Neural progenitor cell (in vitro differentiated cells): ENCODE data around the gene ALG5. TPM values are rescaled to one million over a fixed set of nuclear protein-coding genes. Genes with fewer than 3 reads are reported as not detected.

ENCODE experiments used
- DNase-seq: peaks from one replicate; pipeline ENCODE4 v3.0.0-alpha.2; 2016; ENCODE audit warnings: low spot score
- H2AFZ ChIP-seq: fragments of 200-600 bp; sonication (generic); replicated peaks from 2 replicates; pipeline ENCODE4 v1.6.1; 2016; ENCODE audit warnings: antibody characterized with exemption
- H3F3A ChIP-seq: fragments of 200-600 bp; sonication (generic); 2 replicates; pipeline ENCODE4 v1.6.1; 2016; ENCODE audit warnings: antibody characterized with exemption, low read depth
- H3K27ac ChIP-seq: fragments of 200-600 bp; sonication (generic); 2 replicates; pipeline ENCODE4 v1.5.1; 2016; ENCODE audit warnings: mild to moderate bottlenecking
- H3K27me3 ChIP-seq: fragments of 200-600 bp; sonication (generic); 2 replicates; pipeline ENCODE4 v1.6.1; 2016; ENCODE audit warnings: mild to moderate bottlenecking, moderate library complexity
- H3K36me3 ChIP-seq: fragments of 200-600 bp; sonication (generic); 2 replicates; pipeline ENCODE4 v1.5.1; 2016
- H3K4me1 ChIP-seq: fragments of 200-600 bp; sonication (generic); 2 replicates; pipeline ENCODE4 v1.6.1; 2016; ENCODE audit warnings: mixed run types
- H3K4me2 ChIP-seq: fragments of 200-600 bp; sonication (generic); 2 replicates; pipeline ENCODE4 v1.6.1; 2016
- H3K4me3 ChIP-seq: fragments of 200-600 bp; sonication (generic); 2 replicates; pipeline ENCODE4 v1.5.1; 2016
- H3K79me2 ChIP-seq: fragments of 200-600 bp; sonication (generic); 2 replicates; pipeline ENCODE4 v1.6.1; 2016; ENCODE audit warnings: low read depth
- H3K9ac ChIP-seq: fragments of 200-600 bp; sonication (generic); 2 replicates; pipeline ENCODE4 v1.6.1; 2016
- H3K9me3 ChIP-seq: fragments of 200-600 bp; sonication (generic); 2 replicates; pipeline ENCODE4 v1.5.1; 2016; ENCODE audit warnings: low read depth
- H4K20me1 ChIP-seq: fragments of 200-600 bp; sonication (generic); 2 replicates; pipeline ENCODE4 v1.6.1; 2016; ENCODE audit warnings: low read depth
- H3K27ac Mint-ChIP-seq: 3 replicates; pipeline ENCODE4 v1.8.0; 2021; ENCODE audit warnings: mixed read lengths
- H3K27me3 Mint-ChIP-seq: 2 replicates; pipeline ENCODE4 v1.8.0; 2022; ENCODE audit warnings: low read depth, mild to moderate bottlenecking, inconsistent platforms, moderate library complexity, mixed read lengths; ENCODE audit not compliant: insufficient read depth
- H3K36me3 Mint-ChIP-seq: 3 replicates; pipeline ENCODE4 v1.8.0; 2021; ENCODE audit warnings: mixed read lengths
- H3K4me1 Mint-ChIP-seq: 3 replicates; pipeline ENCODE4 v1.8.0; 2021; ENCODE audit warnings: mixed read lengths
- H3K4me3 Mint-ChIP-seq: 3 replicates; pipeline ENCODE4 v1.8.0; 2021; ENCODE audit warnings: mild to moderate bottlenecking, moderate library complexity, mixed read lengths
- H3K9me3 Mint-ChIP-seq: 3 replicates; pipeline ENCODE4 v1.8.0; 2020; ENCODE audit warnings: mixed read lengths
- EZH2 ChIP-seq: fragments of 200-600 bp; sonication (generic); IDR thresholded peaks from 2 replicates; pipeline ENCODE4 v1.6.1; 2017; ENCODE audit warnings: antibody characterized with exemption, mild to moderate bottlenecking, moderate library complexity
- EZH2phosphoT487 ChIP-seq: fragments of 200-600 bp; sonication (generic); IDR thresholded peaks from 2 replicates; pipeline ENCODE4 v1.6.1; 2017; ENCODE audit warnings: antibody characterized with exemption
- total RNA-seq: library from RNA; depleted of rRNA; stranded (reverse); fragments of >200 nt; gene quantifications from 2 replicates; pipeline ENCODE4 v1.2.3, GENCODE V29; 2015; ENCODE audit warnings: low replicate concordance
- TF ChIP-seq, protein P1 (sequence below): fragments of 200-600 bp; sonication (generic); IDR thresholded peaks from 2 replicates; pipeline ENCODE4 v1.5.1; 2017; ENCODE audit warnings: antibody characterized with exemption, mild to moderate bottlenecking

The ALG5 gene
- total RNA-seq, 1 donor from 2014 or later: 24.1 TPM

DNA sequence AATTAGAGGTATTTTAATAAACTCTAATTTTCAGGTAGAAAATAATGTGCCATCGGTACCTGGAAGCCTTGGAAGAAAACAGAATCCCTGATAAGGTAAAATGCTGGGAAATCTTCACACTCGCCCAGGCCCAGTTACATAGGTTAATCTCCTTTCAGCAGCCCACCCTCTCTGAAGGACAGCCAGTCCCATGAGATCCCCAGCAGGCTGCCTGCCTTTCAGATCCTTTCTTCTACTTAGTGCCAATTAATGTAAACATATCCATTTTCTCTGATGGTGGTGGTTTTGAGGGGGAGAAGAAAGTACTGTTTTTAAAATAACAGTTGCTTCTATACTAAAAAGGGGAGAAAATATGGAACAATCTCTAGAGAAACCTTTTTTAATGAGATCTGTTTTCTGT lies 91.3 kb downstream of the ALG5 start:
- Histone ChIP-seq H3K9ac (no peak overlapping the region), H3K36me3 (no peaks in the 10 kb centered on the region), H4K20me1 (no peaks in the 10 kb centered on the region), H3K79me2 (no peaks in the 10 kb centered on the region), H3K27me3 (no peaks in the 10 kb centered on the region), H3K4me1 (no peaks in the 10 kb centered on the region), H3K9me3 (no peaks in the 10 kb centered on the region), H3F3A (no peaks in the 10 kb centered on the region), H3K4me3 (no peak overlapping the region), H2AFZ (no peak overlapping the region), H3K4me2 (no peak overlapping the region), H3K27ac (no peak overlapping the region)
- peaks cover 5% of the 10 kb centered on the region for H3K9me3 Mint-ChIP-seq
- H3K27me3 Mint-ChIP-seq: peaks cover 3% of the 10 kb centered on the region
- H3K36me3 Mint-ChIP-seq: no peaks in the 10 kb centered on the region
- TF ChIP-seq EZH2 (no peak), EZH2phosphoT487 (no peak)
- TF ChIP-seq, protein P1, sequence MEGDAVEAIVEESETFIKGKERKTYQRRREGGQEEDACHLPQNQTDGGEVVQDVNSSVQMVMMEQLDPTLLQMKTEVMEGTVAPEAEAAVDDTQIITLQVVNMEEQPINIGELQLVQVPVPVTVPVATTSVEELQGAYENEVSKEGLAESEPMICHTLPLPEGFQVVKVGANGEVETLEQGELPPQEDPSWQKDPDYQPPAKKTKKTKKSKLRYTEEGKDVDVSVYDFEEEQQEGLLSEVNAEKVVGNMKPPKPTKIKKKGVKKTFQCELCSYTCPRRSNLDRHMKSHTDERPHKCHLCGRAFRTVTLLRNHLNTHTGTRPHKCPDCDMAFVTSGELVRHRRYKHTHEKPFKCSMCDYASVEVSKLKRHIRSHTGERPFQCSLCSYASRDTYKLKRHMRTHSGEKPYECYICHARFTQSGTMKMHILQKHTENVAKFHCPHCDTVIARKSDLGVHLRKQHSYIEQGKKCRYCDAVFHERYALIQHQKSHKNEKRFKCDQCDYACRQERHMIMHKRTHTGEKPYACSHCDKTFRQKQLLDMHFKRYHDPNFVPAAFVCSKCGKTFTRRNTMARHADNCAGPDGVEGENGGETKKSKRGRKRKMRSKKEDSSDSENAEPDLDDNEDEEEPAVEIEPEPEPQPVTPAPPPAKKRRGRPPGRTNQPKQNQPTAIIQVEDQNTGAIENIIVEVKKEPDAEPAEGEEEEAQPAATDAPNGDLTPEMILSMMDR: no peak
- H3K4me3 Mint-ChIP-seq: no peak overlapping the region
- DNase-seq: no peak
- no peak overlapping the region for H3K27ac Mint-ChIP-seq
- peaks cover 3% of the 10 kb centered on the region for H3K4me1 Mint-ChIP-seq

DNA sequence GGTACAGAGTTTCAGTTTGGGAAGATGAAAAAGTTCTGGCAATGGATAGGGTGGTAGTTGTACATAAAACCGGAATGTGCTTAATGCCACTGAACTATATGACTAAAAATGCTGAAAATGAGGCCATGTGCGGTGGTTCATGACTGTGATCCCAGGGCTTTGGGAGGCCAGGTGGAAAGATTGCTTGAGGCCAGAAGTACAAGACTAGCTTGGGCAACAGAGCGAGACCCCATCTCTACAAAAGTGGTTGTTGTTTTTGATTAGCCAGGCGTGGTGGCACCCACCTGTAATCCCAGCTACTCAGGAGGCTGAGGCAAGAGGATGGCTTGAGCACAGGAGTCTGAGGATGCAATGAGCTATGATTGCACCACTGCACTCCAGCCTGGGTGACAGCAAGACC lies 91.9 kb downstream of the ALG5 start:
- TF ChIP-seq EZH2 (no peak), EZH2phosphoT487 (no peak)
- TF ChIP-seq, protein P1: no peak
- Mint-ChIP-seq H3K36me3 (no peaks in the 10 kb centered on the region), H3K4me3 (no peak overlapping the region), H3K4me1 (peaks cover 3% of the 10 kb centered on the region), H3K27ac (no peak overlapping the region), H3K9me3 (peaks cover 5% of the 10 kb centered on the region), H3K27me3 (peaks cover 3% of the 10 kb centered on the region)
- no peak overlapping the region for H3K9ac ChIP-seq
- DNase-seq: no peak
- H3K79me2 ChIP-seq: no peaks in the 10 kb centered on the region
- H2AFZ ChIP-seq: no peak overlapping the region
- no peak overlapping the region for H3K4me3 ChIP-seq
- H3K4me1 ChIP-seq: no peaks in the 10 kb centered on the region
- no peak overlapping the region for H3K27ac ChIP-seq
- no peaks in the 10 kb centered on the region for H3K36me3 ChIP-seq
- H3K4me2 ChIP-seq: no peak overlapping the region
- H3K9me3 ChIP-seq: no peaks in the 10 kb centered on the region
- H3K27me3 ChIP-seq: no peaks in the 10 kb centered on the region
- no peaks in the 10 kb centered on the region for H4K20me1 ChIP-seq
- no peaks in the 10 kb centered on the region for H3F3A ChIP-seq

DNA sequence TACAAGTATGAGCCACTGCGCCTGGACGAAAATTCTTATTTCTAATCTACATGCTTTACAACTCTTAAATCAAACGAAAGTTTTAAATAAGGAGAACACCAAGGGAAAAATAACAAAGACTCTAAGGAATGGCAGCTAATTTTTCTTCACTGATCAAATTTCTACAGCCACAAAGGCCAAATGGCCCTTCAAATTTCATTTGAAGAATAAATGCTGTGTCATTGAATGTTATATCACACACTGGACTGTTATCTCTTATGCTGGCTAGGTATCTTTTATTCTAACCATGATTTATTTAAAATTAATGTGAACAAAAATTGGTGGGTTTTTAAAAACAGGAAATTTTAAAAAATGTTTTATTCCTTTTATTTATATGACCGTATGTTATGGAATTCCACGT lies 93.2 kb downstream of the ALG5 start:
- no peaks in the 10 kb centered on the region for H3K4me1 ChIP-seq
- no peaks in the 10 kb centered on the region for H3K9me3 ChIP-seq
- Mint-ChIP-seq H3K36me3 (no peaks in the 10 kb centered on the region), H3K27me3 (peaks cover 3% of the 10 kb centered on the region), H3K27ac (no peak overlapping the region), H3K9me3 (peaks cover 7% of the 10 kb centered on the region), H3K4me1 (peaks cover 3% of the 10 kb centered on the region), H3K4me3 (no peak overlapping the region)
- TF ChIP-seq EZH2: no peak
- no peaks in the 10 kb centered on the region for H3K79me2 ChIP-seq
- no peaks in the 10 kb centered on the region for H3K36me3 ChIP-seq
- no peak overlapping the region for H3K27ac ChIP-seq
- H3K4me2 ChIP-seq: no peak overlapping the region
- H2AFZ ChIP-seq: no peak overlapping the region
- no peaks in the 10 kb centered on the region for H4K20me1 ChIP-seq
- no peaks in the 10 kb centered on the region for H3F3A ChIP-seq
- no peak for DNase-seq
- H3K4me3 ChIP-seq: no peak overlapping the region
- H3K9ac ChIP-seq: no peak overlapping the region
- H3K27me3 ChIP-seq: no peaks in the 10 kb centered on the region

DNA sequence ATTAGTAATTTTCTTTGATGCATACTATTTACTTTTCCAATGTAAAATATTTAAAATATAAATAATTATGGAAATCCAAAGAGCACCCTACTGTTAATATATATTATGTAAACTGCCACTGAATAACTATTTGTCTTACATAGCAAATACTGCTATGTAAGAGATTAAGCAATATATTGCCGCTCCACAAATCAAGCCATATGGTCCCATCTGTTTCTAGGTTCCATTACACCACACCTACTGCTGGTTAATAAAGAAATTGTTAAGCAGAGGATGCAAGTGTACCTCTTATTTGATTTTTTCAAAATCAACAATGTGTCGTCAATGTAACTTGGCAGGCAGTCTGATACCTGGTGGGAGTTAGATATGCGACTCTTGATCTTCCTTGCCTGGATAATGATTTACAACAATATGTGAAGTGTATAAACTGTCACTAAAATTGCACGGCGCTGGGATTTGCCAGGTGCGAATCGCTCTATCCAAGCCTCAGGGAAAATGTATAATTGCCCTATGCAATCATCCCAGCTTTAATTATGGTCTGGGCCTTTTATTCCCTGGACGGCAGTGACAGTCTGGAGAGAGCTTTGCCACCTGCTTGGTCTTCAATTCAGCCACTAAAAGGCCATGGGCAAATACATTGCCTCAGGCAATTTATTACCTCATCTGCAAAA lies 95.1 kb downstream of the ALG5 start:
- Histone ChIP-seq H3K79me2 (no peaks in the 10 kb centered on the region), H3K4me1 (no peaks in the 10 kb centered on the region), H3K4me2 (no peak overlapping the region), H4K20me1 (no peaks in the 10 kb centered on the region), H3K9me3 (no peaks in the 10 kb centered on the region), H3K27ac (no peak overlapping the region), H3K36me3 (no peaks in the 10 kb centered on the region), H2AFZ (no peak overlapping the region), H3K4me3 (no peak overlapping the region), H3F3A (no peaks in the 10 kb centered on the region), H3K27me3 (no peaks in the 10 kb centered on the region), H3K9ac (no peak overlapping the region)
- peaks cover 3% of the 10 kb centered on the region for H3K27me3 Mint-ChIP-seq
- H3K4me1 Mint-ChIP-seq: peaks cover 3% of the 10 kb centered on the region
- TF ChIP-seq EZH2 (no peak), EZH2phosphoT487 (no peak)
- TF ChIP-seq, protein P1: no peak
- H3K4me3 Mint-ChIP-seq: no peak overlapping the region
- no peak for DNase-seq
- no peak overlapping the region for H3K27ac Mint-ChIP-seq
- H3K36me3 Mint-ChIP-seq: no peaks in the 10 kb centered on the region
- peaks cover 13% of the 10 kb centered on the region for H3K9me3 Mint-ChIP-seq

Other genes with a start within 250 kb of the ALG5 start
- gene RFXAP, start 180.1 kb downstream of the ALG5 start, total RNA-seq: 7.5 and 10.4 TPM in 2 replicates
- gene SMAD9, start 79.1 kb downstream of the ALG5 start, total RNA-seq: 1.2 and 1.6 TPM in 2 replicates
- gene EXOSC8, start 1.4 kb upstream of the ALG5 start, total RNA-seq: 108 and 155 TPM in 2 replicates
- 64.5 and 88.2 TPM in 2 replicates for gene SUPT20H, start 60.3 kb upstream of the ALG5 start, total RNA-seq
- gene CSNK1A1L, start 106.3 kb upstream of the ALG5 start, total RNA-seq: not detected in 2 replicates